GM23338 (cell line): ENCODE results near the gene EPAS1.

Source experiments
- CREB1 ChIP-seq: fragments of 250-450 bp; sonication (Bioruptor Pico); IDR thresholded peaks from 2 replicates; pipeline ENCODE4 v1.5.0; 2020; ENCODE audit warnings: low read depth, mild to moderate bottlenecking, moderate library complexity
- CTCF ChIP-seq, 2 experiments: fragments of 200-600 bp in 1 of 2; sonication (generic) in 1 of 2; conservative IDR thresholded peaks; 2 replicates each; pipeline versions ENCODE4 v1.5.1 to v1.6.1; 2016 to 2017; ENCODE audit warnings: antibody characterized with exemption in 2 of 2, low read depth in 2 of 2, mild to moderate bottlenecking in 2 of 2, moderate library complexity in 1 of 2
- EZH2 ChIP-seq: fragments of 200-600 bp; sonication (generic); IDR thresholded peaks from one replicate; pipeline ENCODE4 v1.8.0; 2017; ENCODE audit warnings: antibody characterized with exemption, mild to moderate bottlenecking, low read depth; ENCODE audit not compliant: unreplicated experiment
- EZH2phosphoT487 ChIP-seq: fragments of 200-600 bp; sonication (generic); IDR thresholded peaks from one replicate; pipeline ENCODE4 v1.8.1; 2018; ENCODE audit warnings: antibody characterized with exemption; ENCODE audit not compliant: unreplicated experiment
- JUNB ChIP-seq: IDR thresholded peaks from one replicate; pipeline ENCODE4 v1.6.1; 2016; ENCODE audit warnings: antibody characterized with exemption; ENCODE audit not compliant: unreplicated experiment
- POLR2AphosphoS5 ChIP-seq: IDR thresholded peaks from 2 replicates; pipeline ENCODE4 v1.6.1; 2016; ENCODE audit warnings: antibody characterized with exemption, low read depth
- REST ChIP-seq: IDR thresholded peaks from one replicate; pipeline ENCODE4 v1.6.1; 2018; ENCODE audit warnings: antibody characterized with exemption; ENCODE audit not compliant: unreplicated experiment

- TF ChIP-seq REST: no peak
- peak in 1 of 2 experiments; percentile 34; a peak in 1 of 4 replicates for TF ChIP-seq CTCF (conservative IDR thresholded peaks at IDR 0.05; ENCODE audit: low read depth in 2 of 2)
- TF ChIP-seq EZH2: peak; percentile 79
- TF ChIP-seq POLR2AphosphoS5: no peak
- TF ChIP-seq EZH2phosphoT487: peak; percentile 33
- no peak for TF ChIP-seq CREB1 (CRISPR knock-in tag)
- no peak for TF ChIP-seq JUNB
These were observed 1.5 kb downstream of the EPAS1 start for GRCh38 chr2:46298522-46299353.
